ENCODE results near the gene TNIK. TPM values are rescaled to one million over a fixed set of nuclear protein-coding genes. Genes with fewer than 3 reads are reported as not detected.

The TNIK gene
- total and polyA plus RNA-seq, 10 of the 15 experiments (the other 5 are each of a cell fraction or from before 2014, with no cell fraction given), result 13.9 to 74.3 (median 48.2) TPM

GRCh38 chr3:171189394-171190080 is 270.7 kb downstream of the TNIK start:
- BruUV-seq (replicated peaks), result no TSS peak
- RAD21 ChIA-PET (ENCODE audit: unreplicated experiment), result interaction anchor here (0.7 to 4.8 kb wide), 19 partner anchors 9 to 376 kb away, joined by 3 to 31 read pairs (median 4); partner anchors contain the start of gene TNIK
- H3K9me3 ChIP-seq (replicated peaks; ENCODE audit: control insufficient read depth, insufficient read depth, low read length), result no peaks in the 10 kb centered on the region
- H3K36me3 ChIP-seq (ENCODE audit: control insufficient read depth in 2 of 2, insufficient read depth in 2 of 2, low read length in 1 of 2), result peaks cover 0 to 31% of the 10 kb centered on the region in 2 experiments
- no peak overlapping the region for H3K4me2 ChIP-seq (ENCODE audit: control insufficient read depth, insufficient read depth)
- intact Hi-C loops (cut with micrococcal nuclease; ENCODE audit: unreplicated experiment), result loop anchor here (5.0 to 10.0 kb wide), 3 partner anchors 65 to 645 kb away; no protein-coding TSS in a partner anchor
- H3K4me1 ChIP-seq (ENCODE audit: control insufficient read depth, insufficient read depth, low read length), result peaks cover 38% of the 10 kb centered on the region
- POLR2A ChIA-PET, result interaction anchor here (0.5 to 1.6 kb wide), 8 partner anchors 35 to 257 kb away, joined by 3 to 8 read pairs (median 3); no protein-coding TSS in a partner anchor
- DNase-seq (ENCODE audit: low read depth, low spot score) (peak; percentile 46), ATAC-seq (peak; percentile 70), FAIRE-seq (peak; percentile 7)
- CTCF ChIA-PET, result interaction anchor here (0.7 to 5.7 kb wide), 24 partner anchors 10 to 376 kb away, joined by 3 to 49 read pairs (median 3); partner anchors contain the start of gene TNIK
- in situ Hi-C loops (cut with MboI), result loop anchor here (5.0 kb wide), 1 partner anchor 268 kb away; no protein-coding TSS in a partner anchor
- H3K27ac ChIP-seq (ENCODE audit: control insufficient read depth, insufficient read depth), result peak overlapping the region; percentile 34; the same call in 1 of the 2 replicates
- WGBS (ENCODE audit: insufficient coverage, insufficient replicate concordance, low lambda C conversion rate, missing lambda C conversion rate), result 36% methylated on average over 3 of the region's 3 CpGs
- no peak overlapping the region for H3K4me3 ChIP-seq
- H3K9ac ChIP-seq (ENCODE audit: control insufficient read depth, insufficient read depth, low read length), result no peak overlapping the region
- no peaks in the 10 kb centered on the region for H3K27me3 ChIP-seq (replicated peaks in 1 of 2; ENCODE audit: control insufficient read depth in 2 of 2, insufficient read depth in 2 of 2, low read length in 1 of 2)
- SMC1A ChIA-PET (ENCODE audit: uncharacterized antibody, unreplicated experiment), result interaction anchor here (0.8 to 5.9 kb wide), 34 partner anchors 8 to 377 kb away, joined by 3 to 65 read pairs (median 5); no protein-coding TSS in a partner anchor
- H3K79me2 ChIP-seq (ENCODE audit: control insufficient read depth, insufficient read depth, low read length), result peaks cover 9% of the 10 kb centered on the region
- H4K20me1 ChIP-seq (ENCODE audit: control insufficient read depth, insufficient read depth), result no peaks in the 10 kb centered on the region
- no peak overlapping the region for H2AFZ ChIP-seq (ENCODE audit: control insufficient read depth, low read depth, low read length)
- TF ChIP-seq CREB1 (IDR thresholded peaks at IDR 0.05; ENCODE audit: low read depth), result peak; percentile 64; the same call in 1 of the 2 replicates
- no peak for TF ChIP-seq RELB (IDR thresholded peaks at IDR 0.05; ENCODE audit: low read depth)
- no peak for TF ChIP-seq RFX5 (IDR thresholded peaks at IDR 0.05; ENCODE audit: low read depth, low read length)
- no peak for TF ChIP-seq BCL3 (IDR thresholded peaks at IDR 0.05; ENCODE audit: borderline replicate concordance, insufficient read depth, low read depth, low read length, poor library complexity, severe bottlenecking)
- no peak for TF ChIP-seq USF1 (IDR thresholded peaks at IDR 0.05; ENCODE audit: borderline replicate concordance, extremely low read length, insufficient read depth, low read depth, low read length)
- TF ChIP-seq WRNIP1 (IDR thresholded peaks at IDR 0.05; ENCODE audit: borderline replicate concordance, low read depth, low read length), result no peak
- no peak for TF ChIP-seq SMAD1 (IDR thresholded peaks at IDR 0.05; ENCODE audit: low read depth, partially characterized antibody)
- no peak for TF ChIP-seq POLR2AphosphoS2 (IDR thresholded peaks at IDR 0.05; ENCODE audit: low read depth, low read length)
- TF ChIP-seq PKNOX1 (IDR thresholded peaks at IDR 0.05), result no peak
- no peak for TF ChIP-seq YY1 (IDR thresholded peaks at IDR 0.05; ENCODE audit: low read depth, low read length)
- peak; percentile 69; the same call in 1 of the 2 replicates for TF ChIP-seq MEF2A (IDR thresholded peaks at IDR 0.05; ENCODE audit: insufficient read depth, low read depth, low read length)
- no peak for TF ChIP-seq HDAC2 (IDR thresholded peaks at IDR 0.05)
- TF ChIP-seq POU2F2 (IDR thresholded peaks at IDR 0.05; ENCODE audit: borderline replicate concordance, low read depth, low read length), result no peak
- TF ChIP-seq ZNF274 (IDR thresholded peaks at IDR 0.05; ENCODE audit: insufficient read depth, insufficient read length), result no peak
- no peak for TF ChIP-seq ZNF622 (IDR thresholded peaks at IDR 0.05)
- TF ChIP-seq SMC3 (IDR thresholded peaks at IDR 0.05; ENCODE audit: borderline replicate concordance, low read length), result no peak
- TF ChIP-seq SIX5 (IDR thresholded peaks at IDR 0.05; ENCODE audit: low read depth, low read length, severe bottlenecking), result no peak
- TF ChIP-seq SMARCA5 (IDR thresholded peaks at IDR 0.05), result no peak
- TF ChIP-seq TAF1 (IDR thresholded peaks at IDR 0.05; ENCODE audit: borderline replicate concordance, low read depth, low read length), result no peak

Data from GM12878 (cell line).